ENCODE results near the gene DENND4A. TPM values are rescaled to one million over a fixed set of nuclear protein-coding genes. Genes with fewer than 3 reads are reported as not detected.
"Not testable (repeated sequence)": the region's sequence is repeated elsewhere in the genome, so short reads cannot be mapped to it uniquely, and the experiment has no call there.

Gene DENND4A
- total RNA-seq, 1 donor from 2014 or later, result 13.9 TPM

DNA sequence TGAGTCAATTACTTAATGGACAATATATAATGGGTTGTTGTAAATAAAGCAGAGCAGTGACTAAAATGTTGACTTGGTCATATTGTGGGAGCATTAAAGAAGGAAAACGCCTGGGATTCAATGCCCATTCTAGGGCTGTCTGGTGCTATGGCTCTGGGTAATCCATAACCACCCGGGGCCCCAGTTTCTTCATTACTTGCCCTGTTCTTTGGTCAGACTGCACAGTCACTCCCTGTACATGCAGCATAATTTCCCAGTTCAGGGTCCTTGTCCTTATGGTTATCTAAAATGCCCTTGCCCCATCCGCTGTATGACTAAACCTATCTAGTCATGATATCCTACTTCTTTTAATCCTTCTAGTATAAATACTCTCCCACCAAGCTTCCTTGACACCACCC, 27.5 kb upstream of the DENND4A start:
- Histone ChIP-seq H3K4me2 (ENCODE audit: low read length) (no peak overlapping the region), H2AFZ (ENCODE audit: low read depth, low read length) (no peak overlapping the region), H3K36me3 (ENCODE audit: insufficient read depth, low read length) (no peaks in the 10 kb centered on the region), H3K4me3 (ENCODE audit: insufficient read depth, low read depth, low read length) (no peak overlapping the region), H3K27ac (ENCODE audit: low read depth, low read length) (no peak overlapping the region), H3K9ac (ENCODE audit: low read length) (no peak overlapping the region), H3K27me3 (ENCODE audit: insufficient read depth, low read length) (no peaks in the 10 kb centered on the region), H3K4me1 (ENCODE audit: insufficient read depth, low read length) (no peaks in the 10 kb centered on the region), H4K20me1 (ENCODE audit: insufficient read depth, low read length) (no peaks in the 10 kb centered on the region), H3K9me3 (ENCODE audit: insufficient read depth, low read depth, low read length) (no peaks in the 10 kb centered on the region), H3K79me2 (ENCODE audit: insufficient read depth, low read length) (no peaks in the 10 kb centered on the region)
- H3K27me3 Mint-ChIP-seq (ENCODE audit: low read depth, unreplicated experiment), result no peaks in the 10 kb centered on the region
- FAIRE-seq (no peak), DNase-seq (ENCODE audit: low read depth) (no peak)
- H3K4me3 Mint-ChIP-seq (ENCODE audit: unreplicated experiment), result no peak overlapping the region
- H3K27ac Mint-ChIP-seq (ENCODE audit: unreplicated experiment), result no peak overlapping the region
- no peaks in the 10 kb centered on the region for H3K36me3 Mint-ChIP-seq (ENCODE audit: low read depth, unreplicated experiment)
- peaks cover 2% of the 10 kb centered on the region for H3K9me3 Mint-ChIP-seq (ENCODE audit: unreplicated experiment)
- no peak for TF ChIP-seq CTCF (IDR thresholded peaks at IDR 0.05; ENCODE audit: insufficient read depth, low read depth, low read length)
- TF ChIP-seq EZH2 (IDR thresholded peaks at IDR 0.05; ENCODE audit: insufficient read depth, low read length), result no peak
- H3K4me1 Mint-ChIP-seq (ENCODE audit: low read depth, unreplicated experiment), result no peaks in the 10 kb centered on the region

DNA sequence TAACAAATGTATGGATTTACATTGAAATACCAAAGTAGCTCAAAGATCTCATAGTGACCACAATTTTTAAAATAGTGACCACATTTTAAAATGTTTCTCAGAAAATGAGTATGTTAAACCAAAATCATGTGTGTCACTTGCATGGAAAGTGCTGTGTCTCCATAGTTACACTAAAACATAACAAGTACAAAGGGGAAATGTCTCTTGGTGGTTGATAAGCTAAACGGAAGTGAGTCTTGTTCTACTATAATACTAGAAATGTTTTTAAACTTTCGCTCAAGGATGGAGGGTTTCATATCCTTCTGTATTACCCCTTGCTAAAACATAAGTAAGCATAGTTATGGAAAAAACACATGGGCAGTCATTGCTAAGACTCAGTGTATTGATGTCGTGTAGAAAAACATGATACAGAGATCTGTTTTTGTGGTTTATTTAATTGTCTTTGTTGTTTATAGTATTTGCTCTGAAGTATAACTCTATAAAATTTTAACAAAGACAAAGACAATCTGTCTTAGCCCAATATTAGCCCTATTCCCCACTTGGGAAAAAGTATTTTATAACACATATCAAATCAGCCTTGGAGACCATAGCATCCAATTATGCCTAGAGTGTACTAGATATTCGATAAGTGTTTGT, 27.0 kb upstream of the DENND4A start:
- no peaks in the 10 kb centered on the region for H3K79me2 ChIP-seq (ENCODE audit: insufficient read depth, low read length)
- H3K4me3 Mint-ChIP-seq (ENCODE audit: unreplicated experiment), result no peak overlapping the region
- H3K36me3 ChIP-seq (ENCODE audit: insufficient read depth, low read length), result no peaks in the 10 kb centered on the region
- H3K36me3 Mint-ChIP-seq (ENCODE audit: low read depth, unreplicated experiment), result no peaks in the 10 kb centered on the region
- DNase-seq (ENCODE audit: low read depth) (no peak), FAIRE-seq (no peak)
- no peak overlapping the region for H3K27ac Mint-ChIP-seq (ENCODE audit: unreplicated experiment)
- H3K4me1 Mint-ChIP-seq (ENCODE audit: low read depth, unreplicated experiment), result no peaks in the 10 kb centered on the region
- no peak overlapping the region for H3K4me2 ChIP-seq (ENCODE audit: low read length)
- no peak overlapping the region for H2AFZ ChIP-seq (ENCODE audit: low read depth, low read length)
- no peaks in the 10 kb centered on the region for H3K27me3 ChIP-seq (ENCODE audit: insufficient read depth, low read length)
- no peaks in the 10 kb centered on the region for H4K20me1 ChIP-seq (ENCODE audit: insufficient read depth, low read length)
- H3K27me3 Mint-ChIP-seq (ENCODE audit: low read depth, unreplicated experiment), result no peaks in the 10 kb centered on the region
- no peaks in the 10 kb centered on the region for H3K9me3 ChIP-seq (ENCODE audit: insufficient read depth, low read depth, low read length)
- no peak overlapping the region for H3K4me3 ChIP-seq (ENCODE audit: insufficient read depth, low read depth, low read length)
- no peak overlapping the region for H3K27ac ChIP-seq (ENCODE audit: low read depth, low read length)
- no peaks in the 10 kb centered on the region for H3K4me1 ChIP-seq (ENCODE audit: insufficient read depth, low read length)
- H3K9ac ChIP-seq (ENCODE audit: low read length), result no peak overlapping the region
- peaks cover 2% of the 10 kb centered on the region for H3K9me3 Mint-ChIP-seq (ENCODE audit: unreplicated experiment)
- TF ChIP-seq EZH2 (IDR thresholded peaks at IDR 0.05; ENCODE audit: insufficient read depth, low read length), result no peak
- no peak for TF ChIP-seq CTCF (IDR thresholded peaks at IDR 0.05; ENCODE audit: insufficient read depth, low read depth, low read length)

DNA sequence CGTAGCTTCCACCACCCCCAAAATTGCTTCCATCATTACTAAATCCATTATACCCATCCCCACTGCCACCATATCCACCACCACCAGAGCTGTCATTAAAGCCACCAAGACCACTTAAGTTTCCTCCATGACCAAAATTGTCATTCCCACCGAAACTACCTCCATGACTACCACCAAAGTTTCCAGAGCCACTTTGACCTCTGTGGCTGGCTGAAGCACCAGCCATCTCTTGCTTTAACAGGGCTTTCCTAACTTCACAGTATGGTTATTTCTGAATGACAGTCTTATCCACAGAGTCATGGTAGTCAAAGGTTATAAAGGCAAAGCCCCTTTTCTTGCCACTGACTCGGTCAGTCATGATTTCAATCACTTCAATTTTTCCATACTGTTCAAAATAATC, 24.3 kb upstream of the DENND4A start:
- no peak for FAIRE-seq
- no peaks in the 10 kb centered on the region for H3K9me3 ChIP-seq (ENCODE audit: insufficient read depth, low read depth, low read length)

DNA sequence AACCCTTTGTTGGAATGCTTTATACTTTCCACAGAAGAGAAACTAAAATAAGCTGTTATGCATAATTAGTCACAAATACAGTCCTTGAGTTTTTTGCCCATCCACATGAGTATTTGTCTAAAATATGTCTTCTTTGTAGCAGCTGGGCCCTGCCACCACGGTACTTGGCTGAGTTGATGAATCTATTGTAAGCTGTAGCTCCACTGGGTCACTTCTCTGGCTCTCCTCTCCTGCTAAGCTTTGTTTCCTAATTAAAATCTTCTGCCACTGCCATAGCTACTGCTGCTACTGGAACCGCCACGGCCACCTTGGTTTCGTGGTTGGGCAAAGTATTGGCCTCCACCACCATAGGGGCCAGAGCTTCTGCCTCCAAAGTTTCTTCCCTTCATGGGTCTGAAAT, 23.9 kb upstream of the DENND4A start:
- not testable (repeated sequence) for FAIRE-seq; DNase-seq (ENCODE audit: low read depth); H3K9me3 ChIP-seq (ENCODE audit: insufficient read depth, low read depth, low read length); H3K4me2 ChIP-seq (ENCODE audit: low read length); H2AFZ ChIP-seq (ENCODE audit: low read depth, low read length); H4K20me1 ChIP-seq (ENCODE audit: insufficient read depth, low read length); H3K36me3 Mint-ChIP-seq (ENCODE audit: low read depth, unreplicated experiment); H3K27ac ChIP-seq (ENCODE audit: low read depth, low read length); H3K9ac ChIP-seq (ENCODE audit: low read length); H3K27me3 ChIP-seq (ENCODE audit: insufficient read depth, low read length); H3K4me1 Mint-ChIP-seq (ENCODE audit: low read depth, unreplicated experiment); H3K27ac Mint-ChIP-seq (ENCODE audit: unreplicated experiment); H3K27me3 Mint-ChIP-seq (ENCODE audit: low read depth, unreplicated experiment); H3K4me1 ChIP-seq (ENCODE audit: insufficient read depth, low read length); H3K36me3 ChIP-seq (ENCODE audit: insufficient read depth, low read length); H3K79me2 ChIP-seq (ENCODE audit: insufficient read depth, low read length); H3K9me3 Mint-ChIP-seq (ENCODE audit: unreplicated experiment); H3K4me3 ChIP-seq (ENCODE audit: insufficient read depth, low read depth, low read length); H3K4me3 Mint-ChIP-seq (ENCODE audit: unreplicated experiment)

More for the DNA sequence above, 24.3 kb upstream of the DENND4A start:
- Histone ChIP-seq H3K4me2 (ENCODE audit: low read length) (no peak overlapping the region), H3K9ac (ENCODE audit: low read length) (no peak overlapping the region), H3K79me2 (ENCODE audit: insufficient read depth, low read length) (no peaks in the 10 kb centered on the region), H3K4me3 (ENCODE audit: insufficient read depth, low read depth, low read length) (no peak overlapping the region), H3K36me3 (ENCODE audit: insufficient read depth, low read length) (no peaks in the 10 kb centered on the region), H3K27me3 (ENCODE audit: insufficient read depth, low read length) (no peaks in the 10 kb centered on the region), H2AFZ (ENCODE audit: low read depth, low read length) (no peak overlapping the region), H3K27ac (ENCODE audit: low read depth, low read length) (no peak overlapping the region), H3K4me1 (ENCODE audit: insufficient read depth, low read length) (no peaks in the 10 kb centered on the region), H4K20me1 (ENCODE audit: insufficient read depth, low read length) (no peaks in the 10 kb centered on the region)
- Mint-ChIP-seq H3K9me3 (ENCODE audit: unreplicated experiment) (peaks cover 4% of the 10 kb centered on the region), H3K4me1 (ENCODE audit: low read depth, unreplicated experiment) (no peaks in the 10 kb centered on the region), H3K36me3 (ENCODE audit: low read depth, unreplicated experiment) (no peaks in the 10 kb centered on the region), H3K4me3 (ENCODE audit: unreplicated experiment) (no peak overlapping the region), H3K27me3 (ENCODE audit: low read depth, unreplicated experiment) (no peaks in the 10 kb centered on the region), H3K27ac (ENCODE audit: unreplicated experiment) (no peak overlapping the region)
- no peak for DNase-seq (ENCODE audit: low read depth)
- TF ChIP-seq CTCF (IDR thresholded peaks at IDR 0.05; ENCODE audit: insufficient read depth, low read depth, low read length) (no peak), EZH2 (IDR thresholded peaks at IDR 0.05; ENCODE audit: insufficient read depth, low read length) (no peak)
